Renal pelvis (tissue), 4 donors: ENCODE data around the gene SLC35D1. TPM values are rescaled to one million over a fixed set of nuclear protein-coding genes. Genes with fewer than 3 reads are reported as not detected.

Experiments used
- DNase-seq: peaks from one replicate; pipeline ENCODE4 v3.0.0-alpha.2; 2013
- polyA plus RNA-seq, 3 donors: library from polyadenylated mRNA; unstranded; fragments of 120-200 nt; gene quantifications; one replicate each; pipeline ENCODE4 v1.2.1, GENCODE V29; 2013; ENCODE audit not compliant: insufficient read length in 3 of 3

The SLC35D1 gene
- polyA plus RNA-seq, 3 donors: 12.9 to 17.1 (median 14.9) TPM

- DNase-seq: peak; percentile 61
These were observed 488 bp downstream of the SLC35D1 start for GRCh38 chr1:67053535-67053784.

- DNase-seq: peak; percentile 48
These were observed 1.0 kb downstream of the SLC35D1 start for GRCh38 chr1:67052741-67053534.

GRCh38 chr1:67051196-67051595, 2.8 kb downstream of the SLC35D1 start:
- DNase-seq: no peak

GRCh38 chr1:67044631-67045270, 9.2 kb downstream of the SLC35D1 start:
- no peak for DNase-seq

GRCh38 chr1:67043366-67043765, 10.6 kb downstream of the SLC35D1 start:
- DNase-seq: no peak

- DNase-seq: no peak
These were observed 12.0 kb downstream of the SLC35D1 start for GRCh38 chr1:67041841-67042503.

- DNase-seq: no peak
These were observed 13.5 kb downstream of the SLC35D1 start for GRCh38 chr1:67040405-67040804.

- no peak for DNase-seq
These were observed 22.1 kb downstream of the SLC35D1 start for GRCh38 chr1:67031859-67032247.

GRCh38 chr1:67031121-67031858, 22.7 kb downstream of the SLC35D1 start:
- no peak for DNase-seq

GRCh38 chr1:67029472-67029871, 24.5 kb downstream of the SLC35D1 start:
- DNase-seq: no peak

GRCh38 chr1:67020765-67021164, 33.2 kb downstream of the SLC35D1 start:
- no peak for DNase-seq

- DNase-seq: no peak
These were observed 33.6 kb downstream of the SLC35D1 start for GRCh38 chr1:67020304-67020703.

GRCh38 chr1:67019600-67020136, 34.3 kb downstream of the SLC35D1 start:
- peak; percentile 22 for DNase-seq

- DNase-seq: no peak
These were observed 34.8 kb downstream of the SLC35D1 start for GRCh38 chr1:67019121-67019520.

- no peak for DNase-seq
These were observed 35.4 kb downstream of the SLC35D1 start for GRCh38 chr1:67018574-67018973.

- DNase-seq: no peak
These were observed 40.4 kb downstream of the SLC35D1 start for GRCh38 chr1:67013573-67013972.

GRCh38 chr1:67009792-67010191, 44.2 kb downstream of the SLC35D1 start:
- no peak for DNase-seq

GRCh38 chr1:67005068-67005467, 48.9 kb downstream of the SLC35D1 start:
- DNase-seq: no peak

- DNase-seq: peak; percentile 19
These were observed 49.8 kb downstream of the SLC35D1 start for GRCh38 chr1:67004176-67004575.

GRCh38 chr1:67001682-67002425, 52.1 kb downstream of the SLC35D1 start:
- no peak for DNase-seq

- no peak for DNase-seq
These were observed 54.1 kb downstream of the SLC35D1 start for GRCh38 chr1:66999640-67000400.
